Activated naive CD4-positive, alpha-beta T cell (primary cell): ENCODE data around the gene PRKCG.
"Not testable (repeated sequence)": the region's sequence is repeated elsewhere in the genome, so short reads cannot be mapped to it uniquely, and the experiment has no call there.

ENCODE experiments used
- DNase-seq, 4 experiments: peaks; one replicate each; lab custom pipeline; 2025; lab: John Stamatoyannopoulos, UW

Gene PRKCG

GRCh38 chr19:53944933-53945332, 62.9 kb downstream of the PRKCG start:
- no peak for DNase-seq

DNA sequence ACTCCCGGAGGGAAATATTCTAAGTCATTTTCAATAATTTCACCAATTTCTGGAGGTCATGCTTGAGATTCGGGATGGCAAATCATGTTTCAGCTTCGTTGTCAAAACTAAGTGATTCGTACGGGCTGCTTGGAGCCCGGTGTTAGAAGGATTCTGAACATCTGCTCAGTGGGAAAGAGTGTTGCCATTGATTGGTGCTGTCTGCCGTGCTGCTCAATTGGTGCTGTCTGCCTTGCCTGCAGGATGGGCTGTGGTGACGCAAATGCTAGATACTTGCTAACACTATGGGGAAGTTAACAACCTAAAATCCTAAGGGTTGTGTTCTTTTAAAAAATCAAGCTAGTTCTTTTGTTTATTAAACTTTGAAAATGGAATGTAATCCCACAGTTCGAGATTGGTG, 63.4 kb downstream of the PRKCG start:
- no peak for DNase-seq

DNA sequence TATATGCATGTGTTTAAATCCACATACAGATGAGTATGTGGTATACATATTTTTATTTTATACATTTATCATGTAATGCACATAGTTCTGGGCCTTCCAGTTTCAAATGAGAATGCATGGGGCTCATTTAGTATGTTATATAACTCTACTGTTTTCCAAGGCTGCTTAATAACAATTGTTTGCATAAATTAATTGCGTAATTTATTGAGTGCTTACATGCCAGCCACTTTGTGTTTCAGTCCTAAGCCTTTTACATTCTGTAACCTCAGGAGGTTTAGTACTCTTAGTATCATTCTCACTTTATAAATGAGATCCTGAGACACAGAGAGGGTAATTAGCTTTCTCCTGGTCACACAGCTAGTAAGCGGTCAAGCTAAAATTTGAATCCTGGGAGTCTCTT, 64.0 kb downstream of the PRKCG start:
- no peak for DNase-seq

DNA sequence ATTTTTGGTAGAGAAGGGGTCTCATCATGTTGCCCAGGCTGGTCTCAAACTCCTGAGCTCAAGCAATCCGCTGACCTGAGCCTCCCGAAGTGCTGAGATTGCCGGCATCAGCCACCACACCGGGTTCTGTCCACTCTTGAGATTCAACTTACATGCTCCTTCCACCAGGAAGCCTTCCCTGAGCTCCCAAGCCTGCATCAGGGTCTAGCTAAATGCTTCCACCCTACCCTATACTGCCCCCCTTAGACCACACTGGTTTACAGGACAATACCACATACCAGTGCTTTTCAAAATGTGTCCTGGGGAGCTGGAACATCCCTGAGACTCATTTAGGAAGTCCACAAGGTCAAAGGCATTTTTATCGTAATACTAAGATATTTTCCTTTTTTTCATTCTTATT, 65.6 kb downstream of the PRKCG start:
- DNase-seq, result no peak

- not testable (repeated sequence) for DNase-seq
Measured at GRCh38 chr19:53948611-53949010, 66.6 kb downstream of the PRKCG start.

- DNase-seq, result no peak
Measured at GRCh38 chr19:53951436-53951835, 69.4 kb downstream of the PRKCG start.

DNA sequence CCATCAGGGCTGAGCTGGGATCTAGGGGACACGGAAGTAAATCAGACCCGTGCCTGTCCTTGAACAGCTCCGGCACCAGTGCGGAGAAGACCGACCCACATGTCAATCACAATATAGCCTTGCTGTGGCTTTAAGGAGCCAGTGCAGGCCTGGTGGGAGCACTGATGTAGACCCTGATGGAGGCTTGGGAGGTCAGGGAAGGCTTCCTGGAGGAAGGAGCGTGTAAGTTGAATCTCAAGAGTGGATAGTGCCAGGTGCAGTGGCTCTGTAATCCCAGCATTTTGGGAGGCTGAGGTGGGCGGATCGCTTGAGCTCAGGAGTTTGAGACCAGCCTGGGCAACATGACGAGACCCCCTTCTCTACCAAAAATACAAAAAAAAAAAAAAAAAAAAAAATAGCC, 70.0 kb downstream of the PRKCG start:
- no peak for DNase-seq

GRCh38 chr19:53953383-53953782, 71.4 kb downstream of the PRKCG start:
- DNase-seq, result no peak
